T-helper 1 cell treated with Interleukin-12 subunit alpha and Interleukin-12 subunit beta and Interleukin-4 antibody, amounts not matched to agents 30 ng/mL and 1 ng/mL, for 36 hours (primary cell): ENCODE data around the gene PARP1. TPM values are rescaled to one million over a fixed set of nuclear protein-coding genes. Genes with fewer than 3 reads are reported as not detected.
"Not testable (repeated sequence)": the region's sequence is repeated elsewhere in the genome, so short reads cannot be mapped to it uniquely, and the experiment has no call there.

Source experiments
- intact Hi-C: fragments of 100-400 bp; cut with micrococcal nuclease; formaldehyde crosslinking; loops from one replicate; pipeline ENCODE4 v1.15.1; 2024
- total RNA-seq: library from RNA; stranded (reverse); gene quantifications from 2 replicates; pipeline ENCODE4 v1.2.3, GENCODE V29; 2022

Gene PARP1
- total RNA-seq, 1 donor from 2014 or later: 174 TPM

DNA sequence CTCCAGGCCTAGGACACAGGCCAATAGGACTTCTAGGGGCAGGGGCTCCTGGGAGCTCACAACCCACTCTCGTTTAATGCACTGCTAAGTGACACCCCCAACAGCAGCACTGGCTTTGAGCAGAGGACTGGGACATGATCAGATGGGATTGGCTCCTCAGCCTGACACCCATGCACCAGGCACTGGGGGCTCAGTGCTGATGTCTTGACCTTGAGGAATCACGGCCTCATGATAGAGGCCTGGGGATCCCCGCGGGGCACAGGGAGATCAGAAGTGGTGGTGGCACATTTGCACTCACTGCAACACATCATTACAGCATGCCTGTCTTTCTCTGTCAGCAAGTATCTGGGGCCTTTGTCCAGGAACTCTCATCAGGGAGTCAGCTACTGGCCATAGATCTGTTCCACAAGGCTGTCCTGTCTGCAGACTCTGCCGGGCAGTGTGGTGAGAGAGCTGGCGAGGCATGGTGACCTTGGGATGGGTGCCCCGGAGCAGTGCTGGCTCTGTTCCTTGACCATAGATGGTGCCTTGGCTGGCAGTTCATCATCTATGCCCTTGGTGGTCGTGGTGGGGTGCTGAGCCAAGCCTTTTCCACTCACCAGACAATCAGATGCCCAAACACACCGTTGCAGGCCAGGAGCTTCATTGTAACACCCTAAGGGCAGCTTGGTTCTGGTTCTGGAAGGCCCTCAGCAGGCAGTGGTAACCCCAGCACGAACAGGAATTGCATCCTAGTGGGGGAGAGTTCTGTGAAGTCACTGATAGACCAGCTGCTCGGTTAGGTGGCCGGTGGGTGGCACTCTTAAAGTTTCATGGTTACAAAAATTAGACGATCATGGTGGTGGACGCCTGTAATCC is 22.2 kb upstream of the PARP1 start:
- intact Hi-C loops: no loop called here

GRCh38 chr1:226428791-226429461 is 21.0 kb upstream of the PARP1 start:
- intact Hi-C loops: no loop called here

DNA sequence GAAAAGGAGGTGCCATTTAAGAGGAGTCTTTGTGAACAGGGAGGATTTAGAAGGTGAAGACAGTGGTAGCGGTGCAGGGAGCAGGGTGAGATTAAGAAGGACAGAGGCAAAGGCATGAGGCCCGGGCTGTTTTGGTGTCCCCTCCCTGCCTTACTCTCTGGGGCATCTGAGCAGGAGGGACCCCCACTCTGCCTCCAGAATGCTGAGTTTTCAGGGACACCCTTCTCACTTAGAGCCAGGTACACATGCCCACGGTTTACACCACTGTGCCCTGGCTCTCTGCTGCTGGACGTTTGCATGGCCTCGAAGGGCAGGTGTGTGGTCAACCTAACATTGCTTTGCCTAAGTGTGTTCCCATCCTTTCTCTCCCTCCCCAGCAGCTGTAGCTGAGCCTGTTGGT is 20.5 kb upstream of the PARP1 start:
- intact Hi-C loops: no loop called here

DNA sequence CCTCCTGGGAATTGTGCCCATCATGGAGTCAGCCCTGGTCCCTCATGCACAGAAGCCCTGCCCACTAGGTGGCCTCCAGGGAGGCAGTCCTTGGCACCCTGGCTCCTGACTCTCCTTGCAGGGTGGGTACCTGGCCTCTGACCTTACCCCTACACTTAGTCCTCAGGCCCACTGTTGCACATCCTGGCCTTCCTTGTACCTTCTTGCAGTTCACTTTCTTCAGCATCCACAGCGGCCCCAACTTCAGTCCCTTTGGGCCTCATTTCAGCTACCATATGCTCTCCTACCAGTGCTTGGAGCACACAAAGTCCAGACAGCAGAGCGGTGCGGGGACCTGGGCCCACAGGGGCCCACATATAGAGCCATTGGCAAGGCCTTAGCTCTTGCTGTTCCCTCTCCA is 19.2 kb upstream of the PARP1 start:
- intact Hi-C loops: no loop called here

GRCh38 chr1:226426395-226426794 is 18.5 kb upstream of the PARP1 start:
- intact Hi-C loops: not testable (repeated sequence)

DNA sequence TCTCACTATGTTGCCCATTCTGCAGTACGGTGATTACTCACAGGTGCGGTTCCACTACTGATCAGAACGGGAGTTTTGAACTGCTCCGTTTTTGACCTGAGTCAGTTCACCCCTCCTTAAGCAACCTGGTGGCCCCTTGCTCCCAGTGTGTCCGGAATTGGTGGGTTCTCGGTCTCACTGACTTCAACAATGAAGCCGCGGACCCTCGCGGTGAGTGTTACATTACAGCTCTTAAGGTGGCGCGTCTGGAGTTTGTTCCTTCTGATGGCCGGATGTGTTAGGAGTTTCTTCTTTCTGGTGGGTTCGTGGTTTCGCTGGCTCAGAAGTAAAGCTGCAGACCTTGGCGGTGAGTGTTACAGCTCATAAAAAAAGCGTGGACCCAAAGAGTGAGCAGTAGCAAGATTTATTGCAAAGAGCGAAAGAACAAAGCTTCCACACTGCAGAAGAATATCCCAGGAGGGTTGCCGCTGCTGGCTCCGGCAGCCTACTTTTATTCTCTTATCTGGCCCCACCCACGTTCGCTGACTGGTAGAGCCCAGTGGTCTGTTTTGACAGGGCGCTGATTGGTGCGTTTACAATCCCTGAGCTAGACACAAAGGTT is 17.6 kb upstream of the PARP1 start:
- intact Hi-C loops: loop anchor here (1.0 to 2.0 kb wide), 4 partner anchors 17 to 403 kb away; partner anchors contain the start of gene PARP1

DNA sequence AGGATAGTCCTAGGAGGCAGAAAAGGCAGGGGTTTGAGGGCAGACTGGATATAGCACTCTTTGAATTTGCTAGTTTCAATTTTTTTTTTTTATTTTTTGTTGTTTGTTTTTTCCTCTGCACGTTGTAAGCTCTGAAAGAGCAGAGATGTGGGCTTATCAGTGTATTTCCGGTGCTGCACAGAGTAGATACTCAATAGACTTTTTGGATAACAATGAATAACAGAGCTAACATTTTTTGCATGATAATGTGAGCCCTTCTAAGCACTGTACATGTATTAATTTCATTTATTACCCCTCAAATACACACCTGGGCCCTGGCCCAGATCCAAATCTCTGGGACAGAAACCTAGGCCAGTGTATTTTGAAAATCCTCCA is 17.1 kb upstream of the PARP1 start:
- intact Hi-C loops: loop anchor here (1.0 to 2.0 kb wide), 4 partner anchors 17 to 404 kb away; partner anchors contain the start of gene PARP1

- intact Hi-C loops: loop anchor here (1.0 to 2.0 kb wide), 6 partner anchors 16 to 404 kb away; partner anchors contain the start of gene PARP1
Measured at GRCh38 chr1:226424221-226425003, 16.5 kb upstream of the PARP1 start.

GRCh38 chr1:226422478-226422877 is 14.6 kb upstream of the PARP1 start:
- intact Hi-C loops: no loop called here

DNA sequence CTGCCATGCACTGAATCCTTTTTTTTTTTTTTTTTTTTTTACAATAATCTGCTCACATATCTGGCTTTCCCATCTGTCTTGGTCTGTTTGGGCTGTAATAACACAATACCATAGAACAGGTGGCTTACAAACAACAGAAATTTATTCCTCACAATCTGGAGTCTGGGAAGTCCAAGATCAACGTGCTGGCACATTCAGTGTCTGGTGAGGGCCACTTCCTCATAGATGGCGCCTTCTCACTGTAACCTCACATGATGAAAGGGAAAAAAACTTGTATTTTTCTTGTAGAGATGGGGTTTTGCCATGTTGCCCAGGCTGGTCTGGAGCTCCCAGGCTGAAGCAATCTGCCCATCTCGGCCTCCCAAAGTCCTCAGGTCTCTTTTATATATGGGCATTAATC is 13.0 kb upstream of the PARP1 start:
- intact Hi-C loops: no loop called here

GRCh38 chr1:226420328-226420727 is 12.4 kb upstream of the PARP1 start:
- intact Hi-C loops: no loop called here

- intact Hi-C loops: no loop called here
Measured at GRCh38 chr1:226419284-226420029, 11.6 kb upstream of the PARP1 start.

GRCh38 chr1:226417830-226418546 is 10.1 kb upstream of the PARP1 start:
- intact Hi-C loops: no loop called here

GRCh38 chr1:226417350-226417749 is 9.5 kb upstream of the PARP1 start:
- intact Hi-C loops: no loop called here

DNA sequence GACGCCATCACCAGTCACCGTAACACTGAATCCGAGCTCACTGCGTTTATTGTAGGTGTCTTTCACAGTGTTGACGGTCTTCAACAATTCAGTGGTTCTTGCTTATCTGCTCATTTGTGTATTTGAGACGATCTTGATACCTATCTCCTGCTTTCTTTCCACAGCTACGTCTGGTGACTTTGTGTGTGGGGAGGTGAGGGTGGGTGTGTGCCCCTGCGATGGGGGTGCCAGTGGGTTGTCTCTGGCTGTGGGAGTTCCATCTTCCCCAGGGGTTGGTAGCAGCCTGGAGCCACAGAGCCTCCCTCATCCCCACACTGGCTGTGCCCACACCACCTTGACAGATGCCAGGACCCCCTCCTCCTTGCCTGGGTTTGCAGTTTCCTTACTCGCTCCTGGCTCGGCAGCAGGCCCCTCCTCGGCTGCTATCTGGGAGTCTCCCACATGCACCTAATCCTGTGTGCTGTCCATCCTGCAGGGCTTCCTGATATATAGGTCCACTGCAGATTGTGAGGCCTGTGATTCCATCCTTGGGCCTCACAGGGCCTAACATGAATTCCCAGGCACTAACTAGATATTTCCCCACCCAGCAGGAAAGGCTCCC is 6.3 kb upstream of the PARP1 start:
- intact Hi-C loops: no loop called here

GRCh38 chr1:226411619-226412018 is 3.7 kb upstream of the PARP1 start:
- intact Hi-C loops: no loop called here

DNA sequence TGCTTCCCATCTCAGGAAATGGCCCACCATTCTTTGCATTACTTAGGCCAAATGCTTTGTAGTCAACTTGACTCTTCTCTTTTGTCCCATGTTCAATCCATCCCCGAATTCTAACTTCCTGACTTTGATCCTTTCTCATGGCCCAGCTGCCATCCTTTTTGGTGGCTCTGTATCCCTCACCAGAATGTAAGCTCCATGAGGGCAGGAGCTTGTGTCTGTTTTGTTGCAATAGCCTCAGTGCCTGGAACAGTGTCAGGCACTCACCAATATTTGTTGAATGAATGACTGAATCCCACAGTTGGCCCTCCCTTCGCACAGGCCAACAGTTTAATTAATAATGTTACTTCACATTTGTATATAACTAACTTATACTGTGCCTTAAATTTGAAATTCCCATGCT is 3.1 kb upstream of the PARP1 start:
- intact Hi-C loops: no loop called here

DNA sequence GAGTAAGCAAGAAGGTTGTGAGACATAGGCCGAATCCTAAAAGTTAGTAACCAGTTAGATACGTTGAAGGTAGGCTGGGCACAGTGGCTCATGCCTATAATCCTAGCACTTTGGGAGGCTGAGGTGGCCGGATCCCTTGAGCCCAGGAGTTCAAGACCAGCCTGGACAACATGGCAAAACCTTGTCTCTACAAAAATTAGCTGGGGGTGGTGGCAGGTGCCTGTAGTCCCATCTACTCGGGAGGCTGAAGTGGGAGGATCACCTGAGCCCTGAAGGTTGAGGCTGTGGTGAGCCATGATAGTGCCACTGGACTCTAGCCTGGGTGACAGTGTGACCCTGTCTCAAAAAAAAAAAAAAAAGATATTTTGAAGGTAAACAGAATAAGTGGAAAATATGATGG is 1.5 kb upstream of the PARP1 start:
- intact Hi-C loops: loop anchor here (5.0 to 10.0 kb wide), 11 partner anchors 268 to 1995 kb away; partner anchors contain the start of genes ARF1, C1orf35, MRPL55 and PYCR2
